Uterus (tissue), 4 donors: ENCODE measurements around the gene CHST10. TPM values are rescaled to one million over a fixed set of nuclear protein-coding genes. Genes with fewer than 3 reads are reported as not detected.
"Not testable (repeated sequence)": the region's sequence is repeated elsewhere in the genome, so short reads cannot be mapped to it uniquely, and the experiment has no call there.

ENCODE experiments used
- DNase-seq, 2 donors: peaks; one replicate each; pipeline ENCODE4 v3.0.0-alpha.2; 2019 to 2020
- H3K27ac ChIP-seq, 2 donors: fragments of 200-600 bp; sonication (generic); 1 replicate in 1 of 2; 2 replicates in 1 of 2; pipeline ENCODE4 v1.5.1; 2016 to 2018
- H3K27me3 ChIP-seq, 2 donors: fragments of 200-600 bp; sonication (generic); one replicate each; pipeline ENCODE4 v1.5.1; 2018 to 2019; ENCODE audit warnings: control low read depth in 1 of 2
- H3K36me3 ChIP-seq, 2 donors: fragments of 200-600 bp; sonication (generic); one replicate each; pipeline ENCODE4 v1.5.1; 2019; ENCODE audit warnings: control low read depth in 1 of 2
- H3K4me1 ChIP-seq, 2 donors: fragments of 200-600 bp; sonication (generic); one replicate each; pipeline ENCODE4 v1.5.1; 2018 to 2019; ENCODE audit warnings: control low read depth in 1 of 2
- H3K4me3 ChIP-seq, 2 donors: fragments of 200-600 bp; sonication (generic); 1 replicate in 1 of 2; 2 replicates in 1 of 2; pipeline ENCODE4 v1.5.1; 2018 to 2019; ENCODE audit warnings: mild to moderate bottlenecking in 1 of 2
- H3K9me3 ChIP-seq, 2 donors: fragments of 200-600 bp; sonication (generic); one replicate each; pipeline ENCODE4 v1.5.1; 2019; ENCODE audit warnings: control low read depth in 1 of 2
- CTCF ChIP-seq, 4 experiments: fragments of 200-600 bp in 2 of 4; fragments of 450-650 bp in 2 of 4; sonication (generic) in 2 of 4; IDR thresholded peaks; one replicate each; pipeline ENCODE4 v1.5.1; 2016 to 2019; ENCODE audit warnings: antibody characterized with exemption in 4 of 4, mild to moderate bottlenecking in 2 of 4, moderate library complexity in 1 of 4
- POLR2A ChIP-seq, 2 donors: fragments of 450-650 bp; IDR thresholded peaks; one replicate each; pipeline ENCODE4 v1.6.1; 2016; ENCODE audit warnings: antibody characterized with exemption in 2 of 2, mild to moderate bottlenecking in 1 of 2, moderate library complexity in 1 of 2
- intact Hi-C: fragments of 100-400 bp; cut with DNase I; formaldehyde crosslinking; loops from one replicate; pipeline ENCODE4 v1.15.1; 2023; ENCODE audit warnings: low total_unique reads
- total RNA-seq, 4 donors: library from RNA; depleted of rRNA in 3 of 4; stranded (reverse); fragments of >200 nt in 3 of 4; gene quantifications; one replicate each; pipeline versions ENCODE4 v1.1.0 to v1.2.4, GENCODE V29; 2014 to 2023
- donor health status: DM: yes; HTN: yes; CAD: no.

The CHST10 gene
- total RNA-seq, 4 donors from 2014 or later, result 0.88 to 38.4 (median 18.9) TPM

- Histone ChIP-seq H3K36me3 (no peaks in the 10 kb centered on the region), H3K4me3 (no peak overlapping the region), H3K27me3 (no peaks in the 10 kb centered on the region), H3K9me3 (no peaks in the 10 kb centered on the region), H3K4me1 (no peaks in the 10 kb centered on the region), H3K27ac (peak overlapping the region; percentile 26 to 54)
- intact Hi-C loops, result loop anchor here (2.0 kb wide), 1 partner anchor 118 kb away; no protein-coding TSS in a partner anchor
- TF ChIP-seq CTCF (IDR thresholded peaks at IDR 0.05), result peak; percentile 85 to 93 (median 88)
- TF ChIP-seq POLR2A (IDR thresholded peaks at IDR 0.05), result no peak
- DNase-seq, result peak; percentile 85 to 90
Observed at GRCh38 chr2:100381240-100381639, 36.2 kb downstream of the CHST10 start.

GRCh38 chr2:100380681-100381080, 36.8 kb downstream of the CHST10 start:
- Histone ChIP-seq H3K36me3 (no peaks in the 10 kb centered on the region), H3K9me3 (no peaks in the 10 kb centered on the region), H3K4me1 (no peaks in the 10 kb centered on the region), H3K27me3 (no peaks in the 10 kb centered on the region), H3K4me3 (no peak overlapping the region), H3K27ac (peak overlapping the region; percentile 26 to 54)
- DNase-seq, result no peak
- TF ChIP-seq POLR2A (IDR thresholded peaks at IDR 0.05) (no peak), CTCF (IDR thresholded peaks at IDR 0.05) (no peak)
- intact Hi-C loops, result loop anchor here (2.0 kb wide), 1 partner anchor 118 kb away; no protein-coding TSS in a partner anchor

GRCh38 chr2:100376836-100377235, 40.6 kb downstream of the CHST10 start:
- Histone ChIP-seq H3K9me3 (peaks cover 0 to 5% of the 10 kb centered on the region in 2 donors), H3K27ac (no peak overlapping the region), H3K27me3 (no peaks in the 10 kb centered on the region), H3K36me3 (no peaks in the 10 kb centered on the region), H3K4me1 (no peaks in the 10 kb centered on the region), H3K4me3 (no peak overlapping the region)
- no peak for TF ChIP-seq CTCF (IDR thresholded peaks at IDR 0.05)
- TF ChIP-seq POLR2A (IDR thresholded peaks at IDR 0.05), result no peak
- intact Hi-C loops, result no loop called here
- DNase-seq, result no peak

- Histone ChIP-seq H3K27me3 (no peaks in the 10 kb centered on the region), H3K4me1 (peaks cover 0 to 7% of the 10 kb centered on the region in 2 donors), H3K36me3 (no peaks in the 10 kb centered on the region), H3K9me3 (peaks cover 0 to 8% of the 10 kb centered on the region in 2 donors), H3K4me3 (no peak overlapping the region), H3K27ac (no peak overlapping the region)
- TF ChIP-seq POLR2A (IDR thresholded peaks at IDR 0.05), result no peak
- intact Hi-C loops, result no loop called here
- no peak for DNase-seq
Observed at GRCh38 chr2:100367163-100367562, 50.3 kb downstream of the CHST10 start.

GRCh38 chr2:100365434-100365833, 52.0 kb downstream of the CHST10 start:
- DNase-seq, result peak; percentile 59 to 88
- Histone ChIP-seq H3K27me3 (no peaks in the 10 kb centered on the region), H3K4me3 (no peak overlapping the region), H3K4me1 (peaks cover 0 to 7% of the 10 kb centered on the region in 2 donors), H3K9me3 (peaks cover 0 to 3% of the 10 kb centered on the region in 2 donors), H3K27ac (peak overlapping the region; percentile 49 to 55), H3K36me3 (no peaks in the 10 kb centered on the region)
- TF ChIP-seq CTCF (IDR thresholded peaks at IDR 0.05), result no peak
- intact Hi-C loops, result no loop called here

- H3K4me3 ChIP-seq, H3K27me3 ChIP-seq, H3K36me3 ChIP-seq, intact Hi-C loops, H3K27ac ChIP-seq, DNase-seq, H3K9me3 ChIP-seq, H3K4me1 ChIP-seq: not testable (repeated sequence)
Observed at GRCh38 chr2:100362269-100362668, 55.2 kb downstream of the CHST10 start.
